H1 (cell line): ENCODE data around the gene HSD11B1L. TPM values are rescaled to one million over a fixed set of nuclear protein-coding genes. Genes with fewer than 3 reads are reported as not detected.

Experiments
- CTCF ChIA-PET: fragments of 300-600 bp; sonication (Branson Sonifier 250); formaldehyde crosslinking; loops from one replicate; lab custom pipeline; 2021; ENCODE audit not compliant: partially characterized antibody; lab: Charles Lee
- POLR2A ChIA-PET: fragments of 300-600 bp; sonication (Branson Sonifier 250); formaldehyde crosslinking; loops from one replicate; lab custom pipeline; 2021; ENCODE audit warnings: inconsistent platforms; ENCODE audit not compliant: partially characterized antibody; lab: Charles Lee
- DNase-seq, 2 experiments: peaks; one replicate each; pipeline versions ENCODE4 v3.0.0 to v3.0.0-alpha.2; 2010 to 2022; ENCODE audit warnings: low spot score in 2 of 2, low read depth in 1 of 2, mixed read lengths in 1 of 2
- FAIRE-seq: peaks from 2 replicates; lab custom pipeline; 2011; peaks lifted over from hg19 to GRCh38; lab: Jason Lieb, UNC
- H2AFZ ChIP-seq: 2 replicates; pipeline ENCODE4 v1.8.1; 2012; ENCODE audit warnings: low read length, inconsistent platforms
- H2AK5ac ChIP-seq: 2 replicates; pipeline ENCODE4 v1.6.1; 2013; ENCODE audit warnings: low read depth, low read length
- H2BK120ac ChIP-seq: replicated peaks from 2 replicates; pipeline ENCODE3; 2013; ENCODE audit warnings: low read depth, low read length, inconsistent platforms
- H2BK12ac ChIP-seq: 2 replicates; pipeline ENCODE4 v1.6.1; 2013; ENCODE audit warnings: low read depth, low read length
- H2BK15ac ChIP-seq: 2 replicates; pipeline ENCODE4 v1.6.1; 2013; ENCODE audit warnings: low read length
- H2BK20ac ChIP-seq: 2 replicates; pipeline ENCODE4 v1.6.1; 2013; ENCODE audit warnings: low read length
- H2BK5ac ChIP-seq: 2 replicates; pipeline ENCODE4 v1.6.1; 2013; ENCODE audit warnings: low read depth, low read length
- H3K14ac ChIP-seq: 2 replicates; pipeline ENCODE4 v1.6.1; 2013; ENCODE audit warnings: inconsistent platforms; ENCODE audit not compliant: insufficient read length
- H3K18ac ChIP-seq: 2 replicates; pipeline ENCODE4 v1.6.1; 2013; ENCODE audit warnings: low read length; ENCODE audit errors: extremely low read depth
- H3K23ac ChIP-seq: 2 replicates; pipeline ENCODE4 v1.6.1; 2013; ENCODE audit warnings: inconsistent platforms; ENCODE audit not compliant: insufficient read length
- H3K23me2 ChIP-seq: 2 replicates; pipeline ENCODE4 v1.6.1; 2013; ENCODE audit warnings: low read depth, low read length
- H3K27ac ChIP-seq: 2 replicates; pipeline ENCODE4 v1.6.1; 2011; ENCODE audit warnings: low read depth, low read length, inconsistent platforms
- H3K27me3 ChIP-seq, 4 experiments: replicated peaks in 1 of 4; 1 replicate in 1 of 4; 2 replicates in 3 of 4; pipeline versions ENCODE4 v1.6.1 to v1.8.1; 2011 to 2013; ENCODE audit warnings: low read length in 3 of 4, mild to moderate bottlenecking in 3 of 4, inconsistent platforms in 2 of 4, mixed read lengths in 2 of 4, moderate library complexity in 1 of 4; ENCODE audit not compliant: control insufficient read depth in 3 of 4, insufficient read depth in 3 of 4; ENCODE audit errors: extremely low read depth in 1 of 4
- H3K36me3 ChIP-seq, 4 experiments: 2 replicates each; pipeline versions ENCODE4 v1.6.1 to v1.8.1; 2011 to 2013; ENCODE audit warnings: mild to moderate bottlenecking in 4 of 4, low read length in 3 of 4, moderate library complexity in 2 of 4, control low read depth in 1 of 4, inconsistent platforms in 1 of 4; ENCODE audit not compliant: insufficient read depth in 4 of 4, control insufficient read depth in 2 of 4
- H3K4ac ChIP-seq: replicated peaks from 2 replicates; pipeline ENCODE3; 2013; ENCODE audit warnings: low read length, low read depth, mixed read lengths, inconsistent platforms; ENCODE audit not compliant: insufficient read length
- H3K4me1 ChIP-seq, 4 experiments: replicated peaks in 1 of 4; 1 replicate in 1 of 4; 2 replicates in 3 of 4; pipeline versions ENCODE4 v1.6.1 to v1.8.1; 2011 to 2013; ENCODE audit warnings: low read length in 3 of 4, inconsistent platforms in 2 of 4, mixed read lengths in 1 of 4; ENCODE audit not compliant: insufficient read depth in 4 of 4, control insufficient read depth in 3 of 4
- H3K4me2 ChIP-seq, 2 experiments: 2 replicates each; pipeline versions ENCODE4 v1.6.1 to v1.8.1; 2011 to 2013; ENCODE audit warnings: low read depth in 2 of 2, low read length in 2 of 2, control low read depth in 1 of 2, inconsistent platforms in 1 of 2, mild to moderate bottlenecking in 1 of 2; ENCODE audit not compliant: insufficient read depth in 1 of 2
- H3K4me3 ChIP-seq, 4 experiments: fragments of 200-600, 300-600 bp in 1 of 4; sonication (generic), shearing (Covaris generic), sonication (Bioruptor Twin) in 1 of 4; 2 replicates each; pipeline versions ENCODE4 v1.5.1 to v1.8.1; 2011 to 2016; ENCODE audit warnings: low read length in 4 of 4, low read depth in 3 of 4, control low read depth in 2 of 4, inconsistent platforms in 2 of 4, mild to moderate bottlenecking in 2 of 4, mixed read lengths in 1 of 4, moderate library complexity in 1 of 4; ENCODE audit not compliant: insufficient read depth in 2 of 4; ENCODE audit errors: extremely low read depth in 1 of 4
- H3K56ac ChIP-seq: replicated peaks from 2 replicates; pipeline ENCODE3; 2013; ENCODE audit warnings: low read depth, mild to moderate bottlenecking, mixed read lengths, low read length, inconsistent platforms; ENCODE audit not compliant: insufficient read length
- H3K79me1 ChIP-seq: 2 replicates; pipeline ENCODE4 v1.6.1; 2013; ENCODE audit warnings: low read depth, low read length, control low read depth
- H3K79me2 ChIP-seq, 2 experiments: 2 replicates each; pipeline versions ENCODE4 v1.6.1 to v1.8.1; 2012 to 2013; ENCODE audit warnings: low read length in 2 of 2, mild to moderate bottlenecking in 2 of 2, inconsistent platforms in 1 of 2; ENCODE audit not compliant: insufficient read depth in 2 of 2, control insufficient read depth in 1 of 2
- H3K9ac ChIP-seq, 4 experiments: replicated peaks in 1 of 4; 1 replicate in 1 of 4; 2 replicates in 3 of 4; pipeline versions ENCODE4 v1.6.1 to v1.8.1; 2011 to 2013; ENCODE audit warnings: low read depth in 3 of 4, low read length in 3 of 4, control low read depth in 2 of 4, mild to moderate bottlenecking in 2 of 4, moderate library complexity in 2 of 4, inconsistent platforms in 1 of 4; ENCODE audit errors: extremely low read depth in 1 of 4
- H3K9me3 ChIP-seq, 2 experiments: 2 replicates each; pipeline versions ENCODE4 v1.6.1 to v1.8.1; 2012 to 2013; ENCODE audit warnings: mild to moderate bottlenecking in 2 of 2, moderate library complexity in 2 of 2, control low read depth in 1 of 2, inconsistent platforms in 1 of 2, low read depth in 1 of 2, low read length in 1 of 2, mixed read lengths in 1 of 2; ENCODE audit not compliant: insufficient read depth in 2 of 2
- H4K20me1 ChIP-seq, 2 experiments: replicated peaks in 1 of 2; 2 replicates each; pipeline versions ENCODE3 to v1.8.1; 2011 to 2013; ENCODE audit warnings: inconsistent platforms in 2 of 2, low read length in 2 of 2, mild to moderate bottlenecking in 1 of 2; ENCODE audit not compliant: insufficient read depth in 2 of 2, control insufficient read depth in 1 of 2
- H4K5ac ChIP-seq: 2 replicates; pipeline ENCODE4 v1.6.1; 2013; ENCODE audit warnings: low read length, low read depth, mixed read lengths, inconsistent platforms; ENCODE audit not compliant: insufficient read length
- H4K8ac ChIP-seq: 2 replicates; pipeline ENCODE4 v1.8.0; 2013; ENCODE audit warnings: mild to moderate bottlenecking, moderate library complexity, low read length, inconsistent platforms; ENCODE audit not compliant: insufficient read depth; ENCODE audit errors: extremely low read depth
- H4K91ac ChIP-seq: replicated peaks from 2 replicates; pipeline ENCODE3; 2013; ENCODE audit warnings: low read length, mixed read lengths, inconsistent platforms; ENCODE audit not compliant: insufficient read length
- ASH2L ChIP-seq: fragments of 200-600, 300-600 bp; sonication (generic); IDR thresholded peaks from one replicate; pipeline ENCODE4 v1.7.1; 2017; ENCODE audit warnings: low read length
- EGR1 ChIP-seq: IDR thresholded peaks from 2 replicates; pipeline ENCODE4 v1.6.1; 2011; ENCODE audit warnings: low read depth, low read length, borderline replicate concordance
- EP300 ChIP-seq, 2 experiments: IDR thresholded peaks; 1 replicate in 1 of 2; 2 replicates in 1 of 2; pipeline ENCODE4 v1.6.1; 2011 to 2012; ENCODE audit warnings: low read depth in 2 of 2, low read length in 2 of 2, mild to moderate bottlenecking in 2 of 2, borderline replicate concordance in 1 of 2, inconsistent platforms in 1 of 2, moderate library complexity in 1 of 2
- POLR2AphosphoS5 ChIP-seq: IDR thresholded peaks from 2 replicates; pipeline ENCODE4 v1.6.1; 2011; ENCODE audit warnings: low read depth, low read length
- POU5F1 ChIP-seq: IDR thresholded peaks from 2 replicates; pipeline ENCODE4 v1.6.1; 2011; ENCODE audit warnings: low read depth, mild to moderate bottlenecking, low read length, moderate library complexity
- RNF2 ChIP-seq: fragments of 200-900, 300-1000 bp; sonication (generic); IDR thresholded peaks from 2 replicates; pipeline ENCODE4 v1.7.1; 2016; ENCODE audit warnings: borderline replicate concordance, low read depth, mild to moderate bottlenecking, antibody characterized with exemption, low read length; ENCODE audit not compliant: poor library complexity, severe bottlenecking; ENCODE audit errors: missing control alignments
- TEAD4 ChIP-seq: IDR thresholded peaks from 2 replicates; pipeline ENCODE4 v1.6.1; 2012; ENCODE audit warnings: low read depth, low read length, inconsistent platforms, mixed read lengths
- WGBS, 2 experiments: shearing (Covaris generic) in 1 of 2; methylation state at CpG; one replicate each; pipeline versions ENCODE4 v1.1.6 to v1.1.7; 2013 to 2015; ENCODE audit warnings: low lambda C conversion rate in 2 of 2, mixed read lengths in 2 of 2, inconsistent platforms in 1 of 2, low coverage in 1 of 2, missing lambda C conversion rate in 1 of 2; ENCODE audit not compliant: insufficient replicate concordance in 2 of 2, insufficient coverage in 1 of 2, insufficient read length in 1 of 2; ENCODE audit errors: extremely low coverage in 1 of 2, missing lambda C conversion rate in 1 of 2; 5-methylcytosine and 5-hydroxymethylcytosine counted together
- polyA plus RNA-seq, 7 experiments: library from polyadenylated mRNA; depleted of rRNA in 3 of 7; stranded (reverse) in 5 of 7; unstranded in 2 of 7; fragments of >200 nt in 5 of 7; fragments of 200-250 nt in 2 of 7; gene quantifications; 1 replicate in 5 of 7; 2 replicates in 1 of 7; 4 replicates in 1 of 7; pipeline versions ENCODE4 v1.2.1 to v1.2.3, GENCODE V29; 2011 to 2013; ENCODE audit warnings: missing spikeins in 2 of 7, mixed read lengths in 2 of 7
- total RNA-seq: library from RNA; stranded (reverse); fragmentation: NEBNext Ultra II Directional; extraction: Animal tissue kit (Norgen Biotek cat#: 25700); gene quantifications from 2 replicates; pipeline ENCODE4 v1.2.1, GENCODE V29; 2021

Gene HSD11B1L
- total and polyA plus RNA-seq, 2 of the 8 experiments (the other 6 are each of a cell fraction or from before 2014, with no cell fraction given), result 8.2 to 20.6 TPM

GRCh38 chr19:5643060-5643459 is 37.8 kb upstream of the HSD11B1L start:
- Histone ChIP-seq H2BK120ac (no peak overlapping the region), H3K27me3 (no peaks in the 10 kb centered on the region), H2AK5ac (no peak overlapping the region), H3K27ac (no peak overlapping the region), H3K23ac (no peak overlapping the region), H3K23me2 (no peaks in the 10 kb centered on the region), H3K14ac (no peak overlapping the region), H3K9ac (no peak overlapping the region), H3K56ac (no peak overlapping the region), H3K36me3 (peaks cover 21 to 67% (median 55%) of the 10 kb centered on the region in 4 experiments), H2AFZ (no peak overlapping the region), H3K79me1 (peaks cover 9% of the 10 kb centered on the region), H4K91ac (no peak overlapping the region), H3K9me3 (no peaks in the 10 kb centered on the region), H2BK12ac (no peak overlapping the region), H3K4me3 (no peak overlapping the region), H4K20me1 (peaks cover 21 to 25% of the 10 kb centered on the region in 2 experiments), H4K5ac (no peak overlapping the region), H3K18ac (no peak overlapping the region), H3K79me2 (peaks cover 3 to 80% of the 10 kb centered on the region in 2 experiments; a peak in 3 of 4 replicates), H2BK15ac (no peak overlapping the region), H3K4ac (no peak overlapping the region), H2BK20ac (no peak overlapping the region), H3K4me1 (no peaks in the 10 kb centered on the region), H3K4me2 (no peak overlapping the region), H2BK5ac (no peak overlapping the region), H4K8ac (no peak overlapping the region)
- no peak for DNase-seq
- WGBS, 2 experiments, result 90% methylated on average over 4 of the region's 4 CpGs; no CpG with 5 or more reads in 1 of the 2 experiments
- CTCF ChIA-PET, result interaction anchor here (1.2 kb wide), 1 partner anchor 29 kb away, joined by 4 read pairs; no protein-coding TSS in a partner anchor
- no peak for FAIRE-seq
- POLR2A ChIA-PET, result interaction anchor here (0.6 to 1.9 kb wide), 4 partner anchors 10 to 47 kb away, joined by 3 to 8 read pairs (median 4); partner anchors contain the start of gene RPL36
- no peak for TF ChIP-seq RNF2
- no peak for TF ChIP-seq TEAD4
- TF ChIP-seq POU5F1, result no peak
- TF ChIP-seq POLR2AphosphoS5, result no peak
- TF ChIP-seq EP300 (IDR thresholded peaks at IDR 0.05; ENCODE audit: borderline replicate concordance in 1 of 2, low read depth in 2 of 2, low read length in 2 of 2), result no peak
- no peak for TF ChIP-seq ASH2L
- no peak for TF ChIP-seq EGR1
